ENCODE results near the gene NDUFS3. TPM values are rescaled to one million over a fixed set of nuclear protein-coding genes. Genes with fewer than 3 reads are reported as not detected.
A peak's percentile ranks its signal among the peaks of the same experiment; 100 is the strongest.

The NDUFS3 gene
- total and polyA plus RNA-seq, 2 experiments from 2014 or later = 108 to 168 TPM

- Histone ChIP-seq H3K36me3 (ENCODE audit: insufficient read depth) (no peaks in the 10 kb centered on the region), H3K79me2 (replicated peaks; ENCODE audit: insufficient read depth) (peaks cover 100% of the 10 kb centered on the region), H3K27me3 (ENCODE audit: insufficient read depth) (no peaks in the 10 kb centered on the region), H3K4me2 (peak overlapping the region; percentile 53), H4K20me1 (replicated peaks; ENCODE audit: insufficient read depth) (peaks cover 85% of the 10 kb centered on the region), H2AFZ (no peak overlapping the region), H3F3A (replicated peaks; ENCODE audit: low read depth) (peaks cover 5% of the 10 kb centered on the region; the same call in 1 of the 2 replicates), H3K9me2 (ENCODE audit: insufficient read depth) (no peaks in the 10 kb centered on the region; the same call in 1 of the 2 replicates), H3K4me3 (no peak overlapping the region), H3K27ac (ENCODE audit: low read depth) (peak overlapping the region; percentile 74), H3K4me1 (ENCODE audit: insufficient read depth) (peaks cover 34% of the 10 kb centered on the region)
- Mint-ChIP-seq H3K9me3 (no peaks in the 10 kb centered on the region; the same call in 2 of the 3 replicates), H3K27ac (peak overlapping the region; percentile 70), H3K36me3 (ENCODE audit: low read depth) (peaks cover 15% of the 10 kb centered on the region; the same call in 2 of the 3 replicates), H3K27me3 (ENCODE audit: insufficient read depth, low read depth, poor library complexity) (no peaks in the 10 kb centered on the region), H3K4me3 (no peak overlapping the region), H3K4me1 (peaks cover 32% of the 10 kb centered on the region)
- peak; percentile 64 for ATAC-seq
- no peak for DNase-seq (ENCODE audit: low spot score)
- TF ChIP-seq EZH2phosphoT487 (IDR thresholded peaks at IDR 0.05; ENCODE audit: unreplicated experiment) (no peak), POLR2AphosphoS5 (IDR thresholded peaks at IDR 0.05; ENCODE audit: low read depth) (no peak)
Observed at GRCh38 chr11:47538741-47539565, 39.9 kb upstream of the NDUFS3 start.

- H3K27me3 Mint-ChIP-seq (ENCODE audit: insufficient read depth, low read depth, poor library complexity) = no peaks in the 10 kb centered on the region
- no peak overlapping the region for H3K4me3 Mint-ChIP-seq
- peaks cover 85% of the 10 kb centered on the region for H4K20me1 ChIP-seq (replicated peaks; ENCODE audit: insufficient read depth)
Observed at GRCh38 chr11:47539681-47540039, 39.2 kb upstream of the NDUFS3 start.

More at GRCh38 chr11:47539681-47540039, 39.2 kb upstream of the NDUFS3 start:
- no peak overlapping the region for H3K27ac Mint-ChIP-seq
- no peaks in the 10 kb centered on the region for H3K27me3 ChIP-seq (ENCODE audit: insufficient read depth)
- H3K4me3 ChIP-seq = 0 out of 2 replicates have a peak overlapping the region, but pooled peaks have one; percentile 18
- H3K4me2 ChIP-seq = peak overlapping the region; percentile 53
- peaks cover 10% of the 10 kb centered on the region; the same call in 1 of the 2 replicates for H3F3A ChIP-seq (replicated peaks; ENCODE audit: low read depth)
- no peaks in the 10 kb centered on the region; the same call in 2 of the 3 replicates for H3K9me3 Mint-ChIP-seq
- peaks cover 32% of the 10 kb centered on the region for H3K4me1 Mint-ChIP-seq
- peaks cover 100% of the 10 kb centered on the region for H3K79me2 ChIP-seq (replicated peaks; ENCODE audit: insufficient read depth)
- ATAC-seq (no peak), DNase-seq (ENCODE audit: low spot score) (no peak)
- no peak overlapping the region for H2AFZ ChIP-seq
- peaks cover 15% of the 10 kb centered on the region; the same call in 2 of the 3 replicates for H3K36me3 Mint-ChIP-seq (ENCODE audit: low read depth)
- H3K9me2 ChIP-seq (ENCODE audit: insufficient read depth) = no peaks in the 10 kb centered on the region; the same call in 1 of the 2 replicates
- H3K27ac ChIP-seq (ENCODE audit: low read depth) = peak overlapping the region; percentile 74
- no peaks in the 10 kb centered on the region for H3K36me3 ChIP-seq (ENCODE audit: insufficient read depth)
- TF ChIP-seq JUNB (IDR thresholded peaks at IDR 0.05; ENCODE audit: unreplicated experiment) = no peak
- 0 out of 4 replicates have a peak, but pooled peaks of 1 of the 2 experiments have one; percentile 13 for TF ChIP-seq CTCF (conservative IDR thresholded peaks at IDR 0.05; ENCODE audit: low read depth in 2 of 2)
- no peak for TF ChIP-seq ZNF114 (CRISPR knock-in tag; IDR thresholded peaks at IDR 0.05)
- TF ChIP-seq EZH2phosphoT487 (IDR thresholded peaks at IDR 0.05; ENCODE audit: unreplicated experiment) = no peak
- TF ChIP-seq EZH2 (IDR thresholded peaks at IDR 0.05; ENCODE audit: low read depth, unreplicated experiment) = no peak
- no peak for TF ChIP-seq CREB1 (CRISPR knock-in tag; IDR thresholded peaks at IDR 0.05; ENCODE audit: low read depth)
- no peak for TF ChIP-seq ZNF331 (CRISPR knock-in tag; IDR thresholded peaks at IDR 0.05; ENCODE audit: low read depth)
- H3K4me1 ChIP-seq (ENCODE audit: insufficient read depth) = peaks cover 41% of the 10 kb centered on the region

All from GM23338 (cell line).